Panc1 (cell line): Measurements from ENCODE around the gene NOL4L. TPM values are rescaled to one million over a fixed set of nuclear protein-coding genes. Genes with fewer than 3 reads are reported as not detected.

Source experiments
- ATAC-seq: fragments of 200-7000 bp; cut with Tn5 transposase; 2 replicates; pipeline ENCODE4 v1.9.1; 2020; ENCODE audit warnings: mild to moderate bottlenecking, moderate library complexity
- BruUV-seq: library from RNA; stranded (reverse); fragments of 400-500 nt; replicated peaks from 2 replicates; lab custom pipeline; 2021; lab: Mats Ljungman, UMichigan
- CTCF ChIA-PET: fragments of 300-600 bp; sonication (Branson Sonifier 250); formaldehyde crosslinking; loops from one replicate; lab custom pipeline; 2022; ENCODE audit warnings: antibody characterized with exemption; lab: Charles Lee
- POLR2A ChIA-PET: fragments of 300-600 bp; sonication (Branson Sonifier 250); formaldehyde crosslinking; loops from one replicate; lab custom pipeline; 2022; ENCODE audit warnings: antibody characterized with exemption; lab: Charles Lee
- DNase-seq: peaks from one replicate; pipeline ENCODE4 v3.0.0-alpha.2; 2010; ENCODE audit warnings: low read depth, low spot score
- H3K27ac ChIP-seq: 2 replicates; pipeline ENCODE4 v1.5.1; 2011; ENCODE audit warnings: mild to moderate bottlenecking, low read length, inconsistent platforms
- H3K27me3 ChIP-seq: fragments of 200-500 bp; sonication (Bioruptor generic); 2 replicates; pipeline ENCODE4 v1.6.0; 2014; ENCODE audit warnings: low read length, inconsistent platforms; ENCODE audit not compliant: control insufficient read depth, insufficient read depth
- H3K36me3 ChIP-seq: fragments of 200-500 bp; sonication (Bioruptor generic); 2 replicates; pipeline ENCODE4 v1.5.1; 2014; ENCODE audit warnings: inconsistent platforms, mild to moderate bottlenecking, low read length, moderate library complexity; ENCODE audit not compliant: control insufficient read depth, insufficient read depth
- H3K4me1 ChIP-seq: 2 replicates; pipeline ENCODE4 v1.5.1; 2011; ENCODE audit warnings: inconsistent platforms, mild to moderate bottlenecking, low read length, moderate library complexity; ENCODE audit not compliant: control insufficient read depth, insufficient read depth
- H3K4me3 ChIP-seq, 2 experiments: 2 replicates each; pipeline ENCODE4 v1.5.1; 2011 to 2012; ENCODE audit warnings: low read depth in 2 of 2, low read length in 2 of 2, mild to moderate bottlenecking in 2 of 2, inconsistent platforms in 1 of 2, moderate library complexity in 1 of 2
- H3K9me3 ChIP-seq: fragments of 200-500 bp; sonication (Bioruptor generic); 2 replicates; pipeline ENCODE4 v1.5.1; 2014; ENCODE audit warnings: low read depth, mild to moderate bottlenecking, inconsistent platforms, low read length, moderate library complexity; ENCODE audit not compliant: control insufficient read depth, insufficient read depth
- POLR2AphosphoS5 ChIP-seq: IDR thresholded peaks from 2 replicates; pipeline ENCODE4 v1.6.1; 2012; ENCODE audit warnings: mild to moderate bottlenecking, low read depth, low read length, moderate library complexity
- SIN3A ChIP-seq: IDR thresholded peaks from 2 replicates; pipeline ENCODE4 v1.6.1; 2012; ENCODE audit warnings: low read depth, mild to moderate bottlenecking, low read length, moderate library complexity, borderline replicate concordance; ENCODE audit not compliant: insufficient read depth
- TCF7L2 ChIP-seq: IDR thresholded peaks from 2 replicates; pipeline ENCODE4 v1.6.1; 2011; ENCODE audit warnings: mild to moderate bottlenecking, low read depth, low read length, inconsistent platforms
- in situ Hi-C: cut with HindIII; loops from 2 replicates; pipeline ENCODE4 v1.10.0; 2016; ENCODE audit warnings: low sequenced_read_pairs, low pct_unique_long_range_greater_than_20kb
- intact Hi-C: fragments of 100-400 bp; cut with micrococcal nuclease; formaldehyde crosslinking; loops from one replicate; pipeline ENCODE4 v1.10.0; 2022; ENCODE audit not compliant: unreplicated experiment
- total RNA-seq: library from RNA; stranded (reverse); gene quantifications from one replicate; pipeline ENCODE4 v1.2.1, GENCODE V29; 2021; ENCODE audit not compliant: unreplicated experiment
- TF ChIP-seq, protein P1 (sequence below), 2 experiments: IDR thresholded peaks; 2 replicates each; pipeline ENCODE4 v1.6.1; 2011 to 2012; ENCODE audit warnings: low read depth in 2 of 2, control low read depth in 1 of 2, low read length in 1 of 2, mild to moderate bottlenecking in 1 of 2, moderate library complexity in 1 of 2; ENCODE audit not compliant: insufficient read depth in 1 of 2
- TF ChIP-seq, protein P2 (sequence below): fragments of 450-650 bp; IDR thresholded peaks from 2 replicates; pipeline ENCODE4 v1.5.1; 2017; ENCODE audit warnings: mild to moderate bottlenecking

The NOL4L gene
- total RNA-seq, 1 experiment from 2014 or later, result 21.6 TPM

DNA sequence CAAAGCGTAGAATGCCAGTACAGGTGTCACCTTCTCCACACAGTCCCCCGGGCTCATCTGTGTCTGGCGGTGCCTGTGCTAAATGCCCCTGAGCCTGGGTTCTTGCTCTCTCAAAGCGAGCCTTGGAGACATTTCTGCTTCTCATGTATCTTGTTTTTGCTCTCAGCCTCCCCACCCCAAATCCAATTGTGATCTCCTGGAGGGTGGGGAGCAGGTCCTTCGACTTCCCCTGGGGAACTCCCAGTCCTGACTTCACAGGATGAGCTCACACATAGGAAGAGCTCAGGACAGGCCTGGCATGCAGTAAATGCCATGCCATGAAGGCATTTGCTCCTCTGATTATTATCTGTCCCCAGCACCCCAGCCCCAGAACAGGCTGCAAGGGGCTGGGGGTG is 58.1 kb downstream of the NOL4L start:
- intact Hi-C loops, result no loop called here
- ATAC-seq (no peak), DNase-seq (no peak)
- in situ Hi-C loops, result no loop called here
- Histone ChIP-seq H3K27ac (no peak overlapping the region), H3K9me3 (no peaks in the 10 kb centered on the region), H3K27me3 (no peaks in the 10 kb centered on the region), H3K4me1 (no peaks in the 10 kb centered on the region), H3K36me3 (no peaks in the 10 kb centered on the region), H3K4me3 (no peak overlapping the region)
- TF ChIP-seq POLR2AphosphoS5 (no peak), SIN3A (no peak), TCF7L2 (no peak)
- ChIA-PET CTCF (no interaction called here), POLR2A (no interaction called here)
- no TSS peak for BruUV-seq

DNA sequence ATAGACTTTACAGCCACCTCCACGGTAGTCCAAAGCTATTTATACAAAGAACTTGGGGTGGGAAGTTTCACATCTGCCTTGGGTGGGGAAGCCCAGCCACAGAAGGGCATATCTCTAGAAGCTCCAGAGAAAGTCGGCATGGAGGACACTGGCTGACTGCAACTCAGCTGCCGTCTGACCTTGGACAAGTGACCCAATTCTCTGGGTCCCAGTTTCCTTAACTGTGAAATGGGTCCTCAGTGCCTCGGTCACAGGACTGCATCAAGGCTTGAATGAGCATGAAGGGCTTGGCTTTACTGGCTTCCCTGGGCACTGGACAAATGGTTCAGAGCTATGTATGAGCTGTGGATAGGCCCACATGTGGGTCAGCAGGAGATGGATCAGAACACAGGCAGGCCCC is 58.6 kb downstream of the NOL4L start:
- no TSS peak for BruUV-seq
- Histone ChIP-seq H3K27ac (no peak overlapping the region), H3K27me3 (no peaks in the 10 kb centered on the region), H3K4me1 (no peaks in the 10 kb centered on the region), H3K36me3 (no peaks in the 10 kb centered on the region), H3K9me3 (no peaks in the 10 kb centered on the region), H3K4me3 (no peak overlapping the region)
- DNase-seq, result no peak
- intact Hi-C loops, result no loop called here
- no peak for ATAC-seq
- TF ChIP-seq, protein P1, sequence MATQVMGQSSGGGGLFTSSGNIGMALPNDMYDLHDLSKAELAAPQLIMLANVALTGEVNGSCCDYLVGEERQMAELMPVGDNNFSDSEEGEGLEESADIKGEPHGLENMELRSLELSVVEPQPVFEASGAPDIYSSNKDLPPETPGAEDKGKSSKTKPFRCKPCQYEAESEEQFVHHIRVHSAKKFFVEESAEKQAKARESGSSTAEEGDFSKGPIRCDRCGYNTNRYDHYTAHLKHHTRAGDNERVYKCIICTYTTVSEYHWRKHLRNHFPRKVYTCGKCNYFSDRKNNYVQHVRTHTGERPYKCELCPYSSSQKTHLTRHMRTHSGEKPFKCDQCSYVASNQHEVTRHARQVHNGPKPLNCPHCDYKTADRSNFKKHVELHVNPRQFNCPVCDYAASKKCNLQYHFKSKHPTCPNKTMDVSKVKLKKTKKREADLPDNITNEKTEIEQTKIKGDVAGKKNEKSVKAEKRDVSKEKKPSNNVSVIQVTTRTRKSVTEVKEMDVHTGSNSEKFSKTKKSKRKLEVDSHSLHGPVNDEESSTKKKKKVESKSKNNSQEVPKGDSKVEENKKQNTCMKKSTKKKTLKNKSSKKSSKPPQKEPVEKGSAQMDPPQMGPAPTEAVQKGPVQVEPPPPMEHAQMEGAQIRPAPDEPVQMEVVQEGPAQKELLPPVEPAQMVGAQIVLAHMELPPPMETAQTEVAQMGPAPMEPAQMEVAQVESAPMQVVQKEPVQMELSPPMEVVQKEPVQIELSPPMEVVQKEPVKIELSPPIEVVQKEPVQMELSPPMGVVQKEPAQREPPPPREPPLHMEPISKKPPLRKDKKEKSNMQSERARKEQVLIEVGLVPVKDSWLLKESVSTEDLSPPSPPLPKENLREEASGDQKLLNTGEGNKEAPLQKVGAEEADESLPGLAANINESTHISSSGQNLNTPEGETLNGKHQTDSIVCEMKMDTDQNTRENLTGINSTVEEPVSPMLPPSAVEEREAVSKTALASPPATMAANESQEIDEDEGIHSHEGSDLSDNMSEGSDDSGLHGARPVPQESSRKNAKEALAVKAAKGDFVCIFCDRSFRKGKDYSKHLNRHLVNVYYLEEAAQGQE (IDR thresholded peaks at IDR 0.05; ENCODE audit: insufficient read depth in 1 of 2, low read depth in 2 of 2, low read length in 1 of 2), result no peak
- TF ChIP-seq SIN3A, result no peak
- TF ChIP-seq POLR2AphosphoS5, result no peak
- no peak for TF ChIP-seq TCF7L2
- TF ChIP-seq, protein P2, sequence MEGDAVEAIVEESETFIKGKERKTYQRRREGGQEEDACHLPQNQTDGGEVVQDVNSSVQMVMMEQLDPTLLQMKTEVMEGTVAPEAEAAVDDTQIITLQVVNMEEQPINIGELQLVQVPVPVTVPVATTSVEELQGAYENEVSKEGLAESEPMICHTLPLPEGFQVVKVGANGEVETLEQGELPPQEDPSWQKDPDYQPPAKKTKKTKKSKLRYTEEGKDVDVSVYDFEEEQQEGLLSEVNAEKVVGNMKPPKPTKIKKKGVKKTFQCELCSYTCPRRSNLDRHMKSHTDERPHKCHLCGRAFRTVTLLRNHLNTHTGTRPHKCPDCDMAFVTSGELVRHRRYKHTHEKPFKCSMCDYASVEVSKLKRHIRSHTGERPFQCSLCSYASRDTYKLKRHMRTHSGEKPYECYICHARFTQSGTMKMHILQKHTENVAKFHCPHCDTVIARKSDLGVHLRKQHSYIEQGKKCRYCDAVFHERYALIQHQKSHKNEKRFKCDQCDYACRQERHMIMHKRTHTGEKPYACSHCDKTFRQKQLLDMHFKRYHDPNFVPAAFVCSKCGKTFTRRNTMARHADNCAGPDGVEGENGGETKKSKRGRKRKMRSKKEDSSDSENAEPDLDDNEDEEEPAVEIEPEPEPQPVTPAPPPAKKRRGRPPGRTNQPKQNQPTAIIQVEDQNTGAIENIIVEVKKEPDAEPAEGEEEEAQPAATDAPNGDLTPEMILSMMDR, result no peak
- POLR2A ChIA-PET, result no interaction called here
- in situ Hi-C loops, result no loop called here
- CTCF ChIA-PET, result interaction anchor here (0.7 kb wide), 1 partner anchor 45 kb away, joined by 5 read pairs; no protein-coding TSS in a partner anchor

DNA sequence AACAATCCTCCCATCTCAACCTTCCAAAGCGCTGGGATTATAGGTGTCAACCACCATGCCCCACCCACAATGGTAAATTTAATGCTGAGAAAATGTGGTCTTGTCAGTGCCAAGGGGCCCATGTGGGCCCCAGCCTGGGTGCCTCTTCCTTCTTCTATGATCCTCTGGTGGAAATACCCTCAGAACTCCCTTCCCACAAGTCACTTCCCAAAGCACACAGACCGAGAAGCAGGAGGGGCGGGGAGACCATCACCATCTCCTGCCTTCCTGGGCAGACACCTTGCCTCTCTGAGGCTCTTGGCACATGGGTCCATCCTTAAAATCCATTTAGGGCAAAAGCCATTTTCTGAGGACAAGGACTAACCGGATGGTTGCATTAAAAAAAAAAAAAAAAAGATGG is 59.0 kb downstream of the NOL4L start:
- no peaks in the 10 kb centered on the region for H3K27me3 ChIP-seq
- no peaks in the 10 kb centered on the region for H3K9me3 ChIP-seq
- in situ Hi-C loops (no loop called here), intact Hi-C loops (no loop called here)
- TF ChIP-seq SIN3A (no peak), POLR2AphosphoS5 (no peak), TCF7L2 (no peak)
- TF ChIP-seq, protein P1 (IDR thresholded peaks at IDR 0.05; ENCODE audit: insufficient read depth in 1 of 2, low read depth in 2 of 2, low read length in 1 of 2), result no peak
- TF ChIP-seq, protein P2, result no peak
- no peaks in the 10 kb centered on the region for H3K36me3 ChIP-seq
- H3K27ac ChIP-seq, result no peak overlapping the region
- DNase-seq (no peak), ATAC-seq (no peak)
- ChIA-PET CTCF (interaction anchor here (0.7 kb wide), 1 partner anchor 45 kb away, joined by 5 read pairs; no protein-coding TSS in a partner anchor), POLR2A (no interaction called here)
- H3K4me1 ChIP-seq, result no peaks in the 10 kb centered on the region
- no peak overlapping the region for H3K4me3 ChIP-seq
- BruUV-seq, result no TSS peak
